DMS79 treated with DMSO at 0.1 percent for 48 hours (cell line): ENCODE results near the gene PKHD1.

ENCODE experiments used
- DNase-seq: peaks from one replicate; lab custom pipeline; 2025; lab: John Stamatoyannopoulos, UW

PKHD1 gene

DNA sequence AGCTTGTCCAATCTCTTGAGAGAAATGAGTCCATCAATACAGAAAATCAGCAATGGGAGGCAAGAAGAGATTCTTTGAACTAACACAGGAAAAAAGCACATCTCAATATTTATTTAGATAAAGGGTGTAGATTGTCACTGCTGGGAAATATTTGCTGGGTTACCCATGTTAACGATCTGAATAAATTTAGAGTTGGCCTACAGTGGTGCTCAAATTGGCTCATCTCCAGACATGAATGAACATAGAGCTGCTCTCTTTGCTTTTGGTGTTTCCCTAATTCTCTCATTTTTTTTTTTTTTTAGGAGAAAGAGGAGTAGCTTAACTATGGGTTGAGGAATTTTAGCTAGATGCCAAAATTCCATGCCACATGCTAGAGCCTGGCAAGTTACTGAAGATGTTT, 471.2 kb downstream of the PKHD1 start:
- no peak for DNase-seq

DNA sequence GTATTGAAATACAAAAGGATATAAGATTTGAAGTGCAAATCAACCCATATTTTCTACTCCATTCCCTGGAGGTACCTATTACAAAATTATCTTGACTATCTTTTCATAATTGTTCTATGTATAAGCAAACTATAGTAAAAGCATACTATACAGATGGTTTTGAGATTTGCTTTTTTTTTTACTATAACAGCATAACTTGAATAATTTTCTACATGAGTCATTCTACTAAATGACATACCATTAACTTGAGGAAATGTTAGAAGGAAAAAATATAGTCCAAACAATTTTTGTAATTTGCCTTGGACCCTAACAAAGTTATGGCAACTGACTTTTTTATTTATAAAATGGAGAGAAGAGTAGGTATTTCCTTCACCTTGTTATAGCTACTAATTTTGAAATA, 472.7 kb downstream of the PKHD1 start:
- DNase-seq: no peak

DNA sequence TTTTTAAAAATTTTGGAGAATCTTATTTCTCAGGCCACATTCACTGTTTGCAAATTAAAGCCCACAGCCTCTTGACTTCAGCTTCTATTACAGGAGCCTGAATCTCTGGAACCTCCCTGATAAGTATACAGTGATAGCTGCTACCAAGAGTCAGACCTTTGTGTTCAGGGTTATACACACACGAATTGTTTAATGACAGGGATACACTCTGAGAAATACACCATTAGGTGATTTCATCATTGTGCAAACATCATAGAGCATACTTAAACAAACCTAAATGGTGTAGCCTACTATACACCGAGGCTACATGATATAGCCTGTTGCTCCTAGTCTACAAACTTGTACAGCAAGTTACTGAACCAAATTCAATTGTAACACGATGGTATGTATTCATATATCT, 473.9 kb downstream of the PKHD1 start:
- no peak for DNase-seq

DNA sequence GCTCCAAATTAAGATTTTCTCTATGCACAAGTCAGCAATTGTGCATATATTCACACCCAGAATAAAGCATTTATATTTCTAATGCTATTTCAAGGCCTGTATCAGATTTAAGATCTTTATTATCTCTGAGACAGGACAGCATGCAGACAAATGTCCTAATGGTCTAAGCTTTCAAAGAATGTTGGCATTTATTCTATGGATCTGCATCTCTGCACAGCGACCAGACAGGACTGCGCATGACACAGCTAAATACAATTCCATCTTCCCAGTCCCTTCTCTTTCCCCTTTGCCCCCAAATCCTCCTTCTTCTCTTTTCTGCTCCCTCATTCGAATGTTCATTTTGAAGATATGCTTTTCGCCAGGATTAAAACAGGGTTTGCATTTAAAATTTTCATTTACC, 478.5 kb downstream of the PKHD1 start:
- no peak for DNase-seq

GRCh38 chr6:51608383-51608782, 479.0 kb downstream of the PKHD1 start:
- no peak for DNase-seq

DNA sequence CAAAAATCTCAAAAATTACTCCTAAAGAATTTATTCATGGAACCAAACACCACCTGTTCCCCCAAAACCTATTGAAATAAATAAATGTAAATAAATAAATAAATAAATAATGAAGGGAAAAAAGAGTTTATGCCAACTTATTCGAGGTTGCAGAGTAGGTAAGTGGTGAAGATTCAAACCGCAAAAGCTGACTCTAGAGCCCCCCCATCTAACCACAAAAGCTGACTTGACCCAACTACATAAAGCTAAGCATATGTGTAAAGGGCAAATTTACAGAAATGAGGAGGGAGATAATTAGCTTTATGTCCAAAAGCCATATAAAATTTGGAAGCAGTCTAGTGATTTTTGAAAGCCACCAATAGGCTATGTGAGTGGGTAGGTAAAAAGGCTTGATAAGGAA, 486.9 kb downstream of the PKHD1 start:
- DNase-seq: no peak

GRCh38 chr6:51598171-51598570, 489.2 kb downstream of the PKHD1 start:
- DNase-seq: no peak

DNA sequence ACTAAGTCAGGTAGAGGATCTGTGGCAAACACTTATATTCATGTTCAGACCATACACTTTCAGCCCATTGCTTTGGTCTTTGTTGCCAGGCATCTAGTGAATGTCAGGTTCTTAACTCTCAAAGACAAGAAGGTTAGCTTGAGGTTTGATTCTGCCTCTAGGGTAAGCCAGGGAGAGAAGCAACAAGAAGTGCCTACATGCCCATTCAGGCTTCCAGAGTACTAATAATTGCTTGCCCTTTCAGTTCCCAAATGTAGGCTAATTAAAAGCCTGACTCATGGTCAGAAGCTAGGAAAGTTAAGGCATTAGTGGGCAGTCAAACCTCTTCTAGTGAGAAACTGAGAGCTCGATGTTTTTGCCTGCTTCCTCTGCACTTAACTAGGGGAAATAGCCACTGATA, 492.4 kb downstream of the PKHD1 start:
- no peak for DNase-seq

DNA sequence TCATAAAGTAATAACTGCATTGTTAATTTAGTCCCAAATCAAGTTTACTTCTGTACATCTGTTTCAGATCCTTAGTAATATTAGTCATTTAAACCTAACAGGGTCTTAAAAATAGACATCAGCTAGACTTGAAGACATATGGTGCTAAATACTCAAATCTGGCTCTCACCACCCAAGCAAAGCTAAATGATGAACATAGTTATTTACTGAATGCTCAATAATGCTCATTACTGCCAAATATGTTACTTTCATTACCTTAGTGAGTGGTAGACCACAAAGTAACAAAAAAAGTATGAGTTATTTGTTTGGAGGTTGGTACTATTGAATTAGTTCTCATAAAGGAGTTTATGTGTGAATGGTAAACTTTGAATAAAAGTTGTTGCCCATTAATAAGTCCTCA, 502.1 kb downstream of the PKHD1 start:
- DNase-seq: no peak

GRCh38 chr6:51584163-51584562, 503.2 kb downstream of the PKHD1 start:
- DNase-seq: no peak

- no peak for DNase-seq
Measured at GRCh38 chr6:51578994-51579393, 508.4 kb downstream of the PKHD1 start.

GRCh38 chr6:51578362-51578761, 509.1 kb downstream of the PKHD1 start:
- DNase-seq: no peak

GRCh38 chr6:51574040-51574439, 513.4 kb downstream of the PKHD1 start:
- DNase-seq: no peak

DNA sequence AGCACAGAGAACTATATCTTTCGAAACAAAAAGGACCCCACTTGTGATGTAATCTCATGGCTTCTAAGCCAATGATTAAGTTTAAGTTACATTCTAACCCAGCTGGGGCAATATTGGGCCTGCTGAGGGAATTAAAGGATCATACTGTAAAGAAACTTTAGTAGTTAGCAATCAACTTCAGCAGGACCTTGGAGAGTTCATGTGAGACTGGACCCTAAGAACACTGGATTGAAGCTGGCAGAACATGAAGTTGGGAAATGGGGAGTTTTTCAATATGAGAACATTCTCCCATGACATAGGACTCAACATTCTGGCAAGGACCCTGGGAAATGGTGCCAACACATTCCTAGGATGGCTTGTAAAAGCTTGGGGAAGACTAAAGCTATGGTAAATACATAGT, 516.2 kb downstream of the PKHD1 start:
- DNase-seq: no peak

GRCh38 chr6:51570168-51570921, 517.1 kb downstream of the PKHD1 start:
- DNase-seq: no peak

- no peak for DNase-seq
Measured at GRCh38 chr6:51569594-51569993, 517.8 kb downstream of the PKHD1 start.

DNA sequence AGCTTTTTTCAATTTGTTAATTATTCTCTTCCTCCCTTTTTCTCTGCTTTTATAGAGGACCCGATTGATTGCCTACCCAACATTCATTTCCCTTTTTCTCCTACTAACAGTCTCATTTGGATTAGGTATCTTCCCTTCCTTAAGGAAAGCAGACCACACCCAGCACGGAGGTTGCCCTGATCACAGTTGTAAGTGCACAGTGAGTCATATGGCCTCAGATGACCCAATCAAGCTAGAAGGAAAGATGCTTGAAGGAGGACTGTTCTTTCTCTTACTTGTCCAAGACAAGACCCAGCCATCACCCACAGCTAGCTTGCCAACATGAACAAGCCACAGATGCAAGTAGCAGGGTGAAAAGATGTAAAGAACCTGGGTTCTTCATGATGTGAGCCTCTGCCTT, 518.6 kb downstream of the PKHD1 start:
- DNase-seq: no peak

DNA sequence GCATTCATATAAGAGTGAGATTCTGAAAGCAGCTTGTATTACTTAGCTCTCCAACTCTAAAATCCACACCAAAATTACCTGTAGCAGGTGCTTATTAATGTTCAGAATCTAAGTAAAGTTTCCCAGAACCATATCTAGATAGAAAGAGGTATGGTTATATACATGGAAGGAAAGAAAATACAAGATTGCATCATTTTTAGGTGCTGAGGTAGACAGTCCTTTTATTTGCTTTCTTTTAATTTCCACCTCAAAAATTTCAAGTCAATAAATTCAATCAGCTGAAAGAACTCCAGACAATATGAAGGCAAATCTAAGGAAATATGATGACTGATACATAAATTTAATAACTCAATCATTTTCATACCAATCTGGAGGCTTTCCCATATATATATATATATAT, 521.9 kb downstream of the PKHD1 start:
- no peak for DNase-seq
